RWPE2 (cell line): Measurements from ENCODE around the gene GRAMD2B.

ENCODE experiments used
- ATAC-seq: fragments of 200-7000 bp; cut with Tn5 transposase; 3 replicates; pipeline ENCODE4 v1.9.1; 2021; ENCODE audit warnings: low read depth
- DNase-seq: peaks from one replicate; pipeline ENCODE4 v3.0.0-alpha.2; 2020; ENCODE audit warnings: low spot score
- H3K27ac ChIP-seq: fragments of 450-650 bp; 2 replicates; pipeline ENCODE4 v1.5.1; 2017; ENCODE audit warnings: mild to moderate bottlenecking; ENCODE audit not compliant: poor library complexity, severe bottlenecking
- H3K27me3 ChIP-seq: fragments of 250-450 bp; sonication (Bioruptor Pico); 2 replicates; pipeline ENCODE4 v1.5.1; 2021; ENCODE audit warnings: mild to moderate bottlenecking, moderate library complexity; ENCODE audit not compliant: insufficient read depth, poor library complexity, severe bottlenecking
- H3K36me3 ChIP-seq: fragments of 250-450 bp; sonication (Bioruptor Pico); 2 replicates; pipeline ENCODE4 v1.5.1; 2020; ENCODE audit warnings: low read depth, mild to moderate bottlenecking, moderate library complexity
- H3K4me1 ChIP-seq: fragments of 250-450 bp; sonication (Bioruptor Pico); 2 replicates; pipeline ENCODE4 v1.5.1; 2021; ENCODE audit warnings: mild to moderate bottlenecking, moderate library complexity; ENCODE audit not compliant: insufficient read depth, poor library complexity, severe bottlenecking
- H3K4me3 ChIP-seq: fragments of 250-450 bp; sonication (Bioruptor Pico); 2 replicates; pipeline ENCODE4 v1.5.1; 2021; ENCODE audit warnings: mild to moderate bottlenecking, moderate library complexity; ENCODE audit not compliant: severe bottlenecking
- H3K9me3 ChIP-seq: fragments of 250-450 bp; sonication (Bioruptor Pico); 2 replicates; pipeline ENCODE4 v1.5.1; 2021; ENCODE audit warnings: mild to moderate bottlenecking, moderate library complexity; ENCODE audit not compliant: severe bottlenecking
- TF ChIP-seq, protein P1 (sequence below): fragments of 450-650 bp; IDR thresholded peaks from one replicate; pipeline ENCODE4 v1.5.1; 2017; ENCODE audit warnings: mild to moderate bottlenecking, moderate library complexity; ENCODE audit not compliant: poor library complexity, severe bottlenecking

Gene GRAMD2B

DNA sequence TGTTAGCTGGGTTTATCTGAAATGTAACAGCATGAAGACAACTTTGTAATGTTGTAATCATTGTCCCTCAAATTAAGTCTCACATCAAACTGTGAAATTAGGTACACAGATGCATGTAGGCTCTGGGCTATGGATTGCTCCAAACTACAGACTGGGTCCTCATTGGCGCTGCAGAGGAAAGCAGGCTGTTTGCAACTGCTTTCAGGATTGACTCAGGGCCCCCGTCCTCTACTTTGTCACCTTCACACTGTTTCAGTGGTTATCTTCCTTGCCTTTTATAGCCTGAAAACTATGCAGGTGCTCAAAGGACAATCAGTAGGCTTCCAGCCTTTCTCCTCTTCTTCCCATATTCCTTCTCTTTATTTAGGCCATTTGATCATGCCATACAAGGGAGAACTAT is 18.0 kb downstream of the GRAMD2B start:
- no peak for DNase-seq
- H3K36me3 ChIP-seq = peaks cover 21% of the 10 kb centered on the region
- no peak overlapping the region for H3K27ac ChIP-seq
- H3K27me3 ChIP-seq = no peaks in the 10 kb centered on the region
- TF ChIP-seq, protein P1, sequence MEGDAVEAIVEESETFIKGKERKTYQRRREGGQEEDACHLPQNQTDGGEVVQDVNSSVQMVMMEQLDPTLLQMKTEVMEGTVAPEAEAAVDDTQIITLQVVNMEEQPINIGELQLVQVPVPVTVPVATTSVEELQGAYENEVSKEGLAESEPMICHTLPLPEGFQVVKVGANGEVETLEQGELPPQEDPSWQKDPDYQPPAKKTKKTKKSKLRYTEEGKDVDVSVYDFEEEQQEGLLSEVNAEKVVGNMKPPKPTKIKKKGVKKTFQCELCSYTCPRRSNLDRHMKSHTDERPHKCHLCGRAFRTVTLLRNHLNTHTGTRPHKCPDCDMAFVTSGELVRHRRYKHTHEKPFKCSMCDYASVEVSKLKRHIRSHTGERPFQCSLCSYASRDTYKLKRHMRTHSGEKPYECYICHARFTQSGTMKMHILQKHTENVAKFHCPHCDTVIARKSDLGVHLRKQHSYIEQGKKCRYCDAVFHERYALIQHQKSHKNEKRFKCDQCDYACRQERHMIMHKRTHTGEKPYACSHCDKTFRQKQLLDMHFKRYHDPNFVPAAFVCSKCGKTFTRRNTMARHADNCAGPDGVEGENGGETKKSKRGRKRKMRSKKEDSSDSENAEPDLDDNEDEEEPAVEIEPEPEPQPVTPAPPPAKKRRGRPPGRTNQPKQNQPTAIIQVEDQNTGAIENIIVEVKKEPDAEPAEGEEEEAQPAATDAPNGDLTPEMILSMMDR = no peak
- H3K9me3 ChIP-seq = no peaks in the 10 kb centered on the region
- no peak for ATAC-seq
- H3K4me1 ChIP-seq = peaks cover 13% of the 10 kb centered on the region
- H3K4me3 ChIP-seq = no peak overlapping the region

DNA sequence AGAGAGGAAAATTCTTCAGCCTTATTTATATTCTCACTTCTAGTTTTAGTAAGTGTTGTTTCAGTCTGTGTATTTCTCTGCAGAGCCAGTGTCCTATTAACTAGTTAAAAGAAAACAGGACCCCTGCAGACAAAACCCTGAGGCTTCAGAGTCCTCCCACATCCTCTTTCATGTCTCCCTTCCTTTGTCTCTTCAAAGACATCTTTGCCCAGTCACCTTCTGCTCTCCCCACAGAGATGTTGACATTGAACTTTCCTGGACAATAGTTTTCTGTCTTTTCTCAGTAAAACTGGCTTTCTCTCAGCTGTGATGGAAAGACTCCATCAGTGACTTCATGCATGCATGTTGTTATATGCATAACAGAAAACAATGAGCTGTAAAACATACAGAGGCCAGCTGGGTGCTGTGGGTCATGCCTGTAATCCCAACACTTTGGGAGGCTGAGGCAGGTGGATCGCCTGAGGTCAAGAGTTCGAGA is 20.2 kb downstream of the GRAMD2B start:
- TF ChIP-seq, protein P1 = no peak
- Histone ChIP-seq H3K4me3 (no peak overlapping the region), H3K27ac (peak overlapping the region; percentile 96), H3K27me3 (no peaks in the 10 kb centered on the region), H3K36me3 (peaks cover 14% of the 10 kb centered on the region), H3K9me3 (no peaks in the 10 kb centered on the region), H3K4me1 (peaks cover 25% of the 10 kb centered on the region)
- ATAC-seq = no peak
- no peak for DNase-seq

DNA sequence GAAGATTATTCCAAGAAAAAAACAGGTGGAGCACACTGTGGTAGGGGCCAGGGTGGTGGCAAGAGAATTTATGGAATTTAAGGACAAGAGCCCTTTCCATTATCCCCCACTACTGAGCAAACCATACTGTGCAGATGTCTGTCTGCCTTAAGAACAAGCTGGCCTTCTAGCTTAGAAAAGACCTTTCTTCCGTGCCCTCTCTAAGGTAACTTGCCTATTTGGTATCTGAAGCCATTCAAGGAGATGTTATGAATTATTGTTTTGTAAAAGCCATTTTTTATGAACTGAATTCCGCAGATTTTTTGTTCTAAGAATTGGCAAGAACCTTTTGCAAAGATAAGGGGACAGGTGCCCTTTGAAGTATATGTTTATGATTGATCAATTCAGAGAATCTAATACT is 20.9 kb downstream of the GRAMD2B start:
- ATAC-seq (no peak), DNase-seq (no peak)
- TF ChIP-seq, protein P1 = no peak
- no peaks in the 10 kb centered on the region for H3K9me3 ChIP-seq
- peaks cover 10% of the 10 kb centered on the region for H3K36me3 ChIP-seq
- no peak overlapping the region for H3K4me3 ChIP-seq
- H3K4me1 ChIP-seq = peaks cover 32% of the 10 kb centered on the region
- H3K27ac ChIP-seq = peak overlapping the region; percentile 96
- H3K27me3 ChIP-seq = no peaks in the 10 kb centered on the region

DNA sequence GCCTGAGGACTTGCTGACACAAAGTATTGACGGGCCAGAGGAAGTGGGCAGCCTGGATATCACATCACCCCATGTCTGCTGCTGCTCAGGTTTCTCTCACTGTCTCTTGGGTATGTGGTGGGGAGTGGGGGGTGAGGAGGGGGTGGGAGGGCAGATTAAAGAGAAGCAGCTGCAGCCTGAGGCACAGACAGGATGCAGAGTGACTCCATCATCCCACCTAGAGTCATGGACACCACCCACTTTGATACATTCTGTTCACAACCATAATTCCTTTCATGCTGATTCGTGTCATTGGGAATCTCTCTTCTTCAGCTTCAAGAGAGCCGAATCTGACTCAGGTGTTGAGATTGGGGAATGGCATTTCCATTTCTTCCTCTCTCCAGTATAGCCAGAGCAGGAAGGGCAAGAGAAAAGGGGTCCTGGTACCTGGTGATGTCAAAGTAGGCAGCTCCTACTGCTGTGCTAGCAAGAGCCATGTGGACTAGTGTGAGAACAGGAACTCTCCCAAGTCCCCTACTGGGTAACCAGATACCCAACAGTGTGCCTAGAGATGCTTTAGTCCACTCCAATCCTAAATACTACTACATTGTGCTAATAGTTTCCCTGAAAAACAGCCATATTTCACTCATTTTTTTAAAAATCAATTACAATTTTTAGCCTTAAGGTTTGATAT is 22.4 kb downstream of the GRAMD2B start:
- peak overlapping the region; percentile 96 for H3K27ac ChIP-seq
- no peaks in the 10 kb centered on the region for H3K27me3 ChIP-seq
- peaks cover 44% of the 10 kb centered on the region for H3K4me1 ChIP-seq
- H3K9me3 ChIP-seq = no peaks in the 10 kb centered on the region
- ATAC-seq (peak; percentile 26), DNase-seq (no peak)
- no peak overlapping the region for H3K4me3 ChIP-seq
- H3K36me3 ChIP-seq = peaks cover 10% of the 10 kb centered on the region
- TF ChIP-seq, protein P1 = no peak
